K562 (cell line): ENCODE data around the gene PHETA2. TPM values are rescaled to one million over a fixed set of nuclear protein-coding genes. Genes with fewer than 3 reads are reported as not detected.

ENCODE experiments used
- CCAR2 ChIP-seq: fragments of 200-400 bp; formaldehyde crosslinking; IDR thresholded peaks from 2 replicates; pipeline ENCODE4 v1.6.1; 2017; ENCODE audit warnings: mild to moderate bottlenecking, low read depth, low read length
- FOXK2 ChIP-seq, 2 experiments: fragments of 450-650 bp; IDR thresholded peaks in 1 of 2; conservative IDR thresholded peaks in 1 of 2; 2 replicates each; pipeline ENCODE4 v1.6.1; 2016; ENCODE audit warnings: low read depth in 2 of 2, mild to moderate bottlenecking in 1 of 2
- PHF8 ChIP-seq: fragments of 200-600 bp; sonication (generic); IDR thresholded peaks from 2 replicates; pipeline ENCODE4 v1.6.1; 2012; ENCODE audit warnings: mixed run types, mild to moderate bottlenecking, inconsistent platforms, low read length, moderate library complexity, borderline replicate concordance
- PTTG1 ChIP-seq: fragments of 450-650 bp; IDR thresholded peaks from 2 replicates; pipeline ENCODE4 v1.6.1; 2016; ENCODE audit warnings: low read depth, mild to moderate bottlenecking, missing genetic modification characterization, missing compliant biosample characterization
- ZNF407 ChIP-seq: fragments of 450-650 bp; IDR thresholded peaks from 2 replicates; pipeline ENCODE4 v1.6.1; 2016; ENCODE audit warnings: low read depth
- ZNF609 ChIP-seq: sonication (generic); formaldehyde crosslinking; IDR thresholded peaks from 2 replicates; pipeline ENCODE4 v1.8.1; 2023; ENCODE audit warnings: missing genetic modification reagents, mild to moderate bottlenecking, borderline replicate concordance
- ZNF780A ChIP-seq: fragments of 250-450 bp; sonication (Bioruptor Pico); IDR thresholded peaks from 2 replicates; pipeline ENCODE4 v1.5.0; 2021; ENCODE audit warnings: mild to moderate bottlenecking
- polyA plus RNA-seq, 8 experiments: library from polyadenylated mRNA; depleted of rRNA in 4 of 8; stranded (reverse) in 5 of 8; unstranded in 3 of 8; fragments of >200 nt; fragmentation: Nextera tagmentation in 2 of 8; fragmentation: Illumina TruSeq in 1 of 8; extraction: Ambion mirVana in 2 of 8; extraction: Trizol in 1 of 8; gene quantifications; 2 replicates each; pipeline versions ENCODE4 v1.2.1 to v1.2.3, GENCODE V29; 2011 to 2014; ENCODE audit warnings: inconsistent platforms in 1 of 8, missing spikeins in 1 of 8
- total RNA-seq, 7 experiments: library from RNA; depleted of rRNA in 6 of 7; stranded (reverse); fragments of >200 nt in 6 of 7; fragmentation: Illumina TruSeq in 2 of 7; extraction: Trizol in 2 of 7; gene quantifications; 2 replicates each; pipeline versions ENCODE4 v1.2.1 to v1.2.3, GENCODE V29; 2011 to 2021; ENCODE audit warnings: low replicate concordance in 1 of 7

PHETA2 gene
- total and polyA plus RNA-seq, 9 of the 15 experiments (the other 6 are each of a cell fraction or from before 2014, with no cell fraction given), result 0.07 to 0.22 (median 0.08) TPM; not detected in 5

GRCh38 chr22:42073621-42074041, 417 bp upstream of the PHETA2 start (continued):
- TF ChIP-seq ZNF407 (no peak), CCAR2 (no peak), ZNF609 (CRISPR knock-in tag) (no peak), FOXK2 (conservative IDR thresholded peaks at IDR 0.05 in 1 of 2, IDR thresholded peaks at IDR 0.05 in 1 of 2; ENCODE audit: low read depth in 2 of 2) (no peak), PHF8 (no peak), ZNF780A (CRISPR knock-in tag) (no peak), PTTG1 (tag) (no peak)
